Activated naive CD4-positive, alpha-beta T cell treated with anti-CD3 and anti-CD28 coated beads for 36 hours (primary cell): Measurements from ENCODE around the gene MAP6D1. TPM values are rescaled to one million over a fixed set of nuclear protein-coding genes. Genes with fewer than 3 reads are reported as not detected.

Source experiments
- CTCF ChIA-PET: fragments of 350-600 bp; sonication (Branson Sonifier 250); formaldehyde crosslinking; loops from one replicate; lab custom pipeline; 2021; ENCODE audit warnings: antibody characterized with exemption; lab: Charles Lee
- DNase-seq: peaks from one replicate; pipeline ENCODE4 v3.0.0-alpha.2; 2020
- H3K27ac Mint-ChIP-seq: one replicate; pipeline ENCODE4 v1.8.0; 2021; ENCODE audit warnings: mild to moderate bottlenecking, mixed read lengths
- H3K27me3 Mint-ChIP-seq: one replicate; pipeline ENCODE4 v1.8.0; 2021; ENCODE audit warnings: low read depth, mixed read lengths
- H3K36me3 Mint-ChIP-seq: one replicate; pipeline ENCODE4 v1.8.0; 2021; ENCODE audit warnings: low read depth, mixed read lengths
- H3K4me1 Mint-ChIP-seq: one replicate; pipeline ENCODE4 v1.8.0; 2021; ENCODE audit warnings: low read depth, mixed read lengths
- H3K4me3 Mint-ChIP-seq: one replicate; pipeline ENCODE4 v1.8.0; 2021; ENCODE audit warnings: mild to moderate bottlenecking, moderate library complexity, mixed read lengths
- H3K9me3 Mint-ChIP-seq: one replicate; pipeline ENCODE4 v1.8.0; 2021; ENCODE audit warnings: mixed read lengths
- intact Hi-C: fragments of 100-400 bp; cut with micrococcal nuclease; formaldehyde crosslinking; loops from one replicate; pipeline ENCODE4 v1.15.1; 2023
- total RNA-seq, 2 experiments: library from RNA; stranded (reverse); gene quantifications; one replicate each; pipeline ENCODE4 v1.2.3, GENCODE V29; 2021

The MAP6D1 gene
- total RNA-seq, 2 experiments from 2014 or later = 1.1 to 1.4 TPM

- CTCF ChIA-PET = interaction anchor here (0.6 to 1.7 kb wide), 10 partner anchors 10 to 380 kb away, joined by 3 to 7 read pairs (median 4); no protein-coding TSS in a partner anchor
- peaks cover 19% of the 10 kb centered on the region for H3K36me3 Mint-ChIP-seq
These were observed 59.3 kb downstream of the MAP6D1 start for GRCh38 chr3:183766107-183766506.

More at GRCh38 chr3:183766107-183766506, 59.3 kb downstream of the MAP6D1 start:
- no peak for DNase-seq
- Mint-ChIP-seq H3K4me1 (peaks cover 11% of the 10 kb centered on the region), H3K27me3 (no peaks in the 10 kb centered on the region), H3K9me3 (no peaks in the 10 kb centered on the region), H3K27ac (no peak overlapping the region), H3K4me3 (no peak overlapping the region)
- intact Hi-C loops = loop anchor here (1.0 to 10.0 kb wide), 3 partner anchors 379 to 641 kb away; no protein-coding TSS in a partner anchor

Other genes with a start within 250 kb of the MAP6D1 start
- 10 to 100 TPM; 26.2 to 26.9 TPM for gene KLHL24, start 190.0 kb downstream of the MAP6D1 start, total RNA-seq
- 10 to 100 TPM; 38.1 to 39.0 TPM for gene YEATS2, start 127.8 kb downstream of the MAP6D1 start, total RNA-seq
- 10 to 100 TPM; 92.0 to 92.8 TPM for gene PARL, start 59.3 kb upstream of the MAP6D1 start, total RNA-seq
- gene ABCC5, start 192.3 kb upstream of the MAP6D1 start, total RNA-seq = 10 to 100 TPM; 11.2 to 12.0 TPM
- not detected for gene HTR3D, start 206.2 kb upstream of the MAP6D1 start, total RNA-seq
- gene HTR3C, start 227.5 kb upstream of the MAP6D1 start, total RNA-seq = not detected